ENCODE measurements around the gene CDK19. TPM values are rescaled to one million over a fixed set of nuclear protein-coding genes. Genes with fewer than 3 reads are reported as not detected.

The CDK19 gene
- total and polyA plus RNA-seq, 9 of the 15 experiments (the other 6 are each of a cell fraction or from before 2014, with no cell fraction given), result 3.8 to 15.2 (median 7.4) TPM

GRCh38 chr6:110665600-110665999, 149.7 kb downstream of the CDK19 start (continued):
- TF ChIP-seq, protein P1, sequence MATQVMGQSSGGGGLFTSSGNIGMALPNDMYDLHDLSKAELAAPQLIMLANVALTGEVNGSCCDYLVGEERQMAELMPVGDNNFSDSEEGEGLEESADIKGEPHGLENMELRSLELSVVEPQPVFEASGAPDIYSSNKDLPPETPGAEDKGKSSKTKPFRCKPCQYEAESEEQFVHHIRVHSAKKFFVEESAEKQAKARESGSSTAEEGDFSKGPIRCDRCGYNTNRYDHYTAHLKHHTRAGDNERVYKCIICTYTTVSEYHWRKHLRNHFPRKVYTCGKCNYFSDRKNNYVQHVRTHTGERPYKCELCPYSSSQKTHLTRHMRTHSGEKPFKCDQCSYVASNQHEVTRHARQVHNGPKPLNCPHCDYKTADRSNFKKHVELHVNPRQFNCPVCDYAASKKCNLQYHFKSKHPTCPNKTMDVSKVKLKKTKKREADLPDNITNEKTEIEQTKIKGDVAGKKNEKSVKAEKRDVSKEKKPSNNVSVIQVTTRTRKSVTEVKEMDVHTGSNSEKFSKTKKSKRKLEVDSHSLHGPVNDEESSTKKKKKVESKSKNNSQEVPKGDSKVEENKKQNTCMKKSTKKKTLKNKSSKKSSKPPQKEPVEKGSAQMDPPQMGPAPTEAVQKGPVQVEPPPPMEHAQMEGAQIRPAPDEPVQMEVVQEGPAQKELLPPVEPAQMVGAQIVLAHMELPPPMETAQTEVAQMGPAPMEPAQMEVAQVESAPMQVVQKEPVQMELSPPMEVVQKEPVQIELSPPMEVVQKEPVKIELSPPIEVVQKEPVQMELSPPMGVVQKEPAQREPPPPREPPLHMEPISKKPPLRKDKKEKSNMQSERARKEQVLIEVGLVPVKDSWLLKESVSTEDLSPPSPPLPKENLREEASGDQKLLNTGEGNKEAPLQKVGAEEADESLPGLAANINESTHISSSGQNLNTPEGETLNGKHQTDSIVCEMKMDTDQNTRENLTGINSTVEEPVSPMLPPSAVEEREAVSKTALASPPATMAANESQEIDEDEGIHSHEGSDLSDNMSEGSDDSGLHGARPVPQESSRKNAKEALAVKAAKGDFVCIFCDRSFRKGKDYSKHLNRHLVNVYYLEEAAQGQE (IDR thresholded peaks at IDR 0.05; ENCODE audit: borderline replicate concordance), result no peak
- TF ChIP-seq, protein P1 (CRISPR knock-in tag; IDR thresholded peaks at IDR 0.05; ENCODE audit: low read depth), result no peak
- TF ChIP-seq STAT5B (CRISPR knock-in tag; IDR thresholded peaks at IDR 0.05) (no peak), PYGO2 (tag; IDR thresholded peaks at IDR 0.05) (no peak)

All from K562 (cell line).